ENCODE results near the gene CERS6. TPM values are rescaled to one million over a fixed set of nuclear protein-coding genes. Genes with fewer than 3 reads are reported as not detected.

CERS6 gene
- total RNA-seq, 1 experiment from 2014 or later = 45.9 TPM

DNA sequence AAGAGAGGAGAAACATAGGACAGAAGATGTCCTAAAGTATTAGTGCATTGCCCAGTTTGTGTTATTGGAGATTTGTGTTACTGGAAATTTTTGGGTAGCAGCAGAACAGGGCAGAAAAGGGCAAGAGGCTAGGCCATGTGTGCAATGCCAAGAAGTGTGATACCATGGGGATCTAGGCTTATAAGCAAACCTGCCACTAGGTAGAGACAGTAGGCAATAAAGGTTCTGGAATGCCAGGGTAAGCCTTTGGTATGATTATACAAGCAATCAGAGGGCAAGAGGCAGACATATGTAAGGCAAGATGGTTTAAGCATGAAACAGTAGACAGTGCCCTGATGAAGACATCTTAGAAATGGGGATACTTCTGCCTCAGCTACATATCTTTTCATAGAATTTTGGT lies 12.3 kb upstream of the CERS6 start:
- peaks cover 13% of the 10 kb centered on the region for H3K4me1 Mint-ChIP-seq (ENCODE audit: low read depth, unreplicated experiment)
- BruUV-seq (replicated peaks) = no TSS peak
- CTCF ChIA-PET = no interaction called here
- no peak overlapping the region for H3K4me3 Mint-ChIP-seq (ENCODE audit: low read depth, unreplicated experiment)
- peaks cover 6% of the 10 kb centered on the region for H3K9me3 Mint-ChIP-seq (ENCODE audit: low read depth, unreplicated experiment)
- DNase-seq = no peak
- H3K36me3 Mint-ChIP-seq (ENCODE audit: insufficient read depth, unreplicated experiment) = no peaks in the 10 kb centered on the region
- intact Hi-C loops (cut with micrococcal nuclease; ENCODE audit: unreplicated experiment) = no loop called here
- no peak for TF ChIP-seq CTCF (IDR thresholded peaks at IDR 0.05; ENCODE audit: unreplicated experiment)
- no peaks in the 10 kb centered on the region for H3K27me3 Mint-ChIP-seq (ENCODE audit: unreplicated experiment)
- no peak overlapping the region for H3K27ac Mint-ChIP-seq (ENCODE audit: unreplicated experiment)

GRCh38 chr2:168445960-168446359 lies 10.1 kb upstream of the CERS6 start:
- Mint-ChIP-seq H3K27ac (ENCODE audit: unreplicated experiment) (no peak overlapping the region), H3K4me3 (ENCODE audit: low read depth, unreplicated experiment) (no peak overlapping the region), H3K27me3 (ENCODE audit: unreplicated experiment) (no peaks in the 10 kb centered on the region), H3K36me3 (ENCODE audit: insufficient read depth, unreplicated experiment) (no peaks in the 10 kb centered on the region), H3K9me3 (ENCODE audit: low read depth, unreplicated experiment) (peaks cover 6% of the 10 kb centered on the region), H3K4me1 (ENCODE audit: low read depth, unreplicated experiment) (no peaks in the 10 kb centered on the region)
- BruUV-seq (replicated peaks) = no TSS peak
- DNase-seq = no peak
- intact Hi-C loops (cut with micrococcal nuclease; ENCODE audit: unreplicated experiment) = no loop called here
- TF ChIP-seq CTCF (IDR thresholded peaks at IDR 0.05; ENCODE audit: unreplicated experiment) = no peak
- CTCF ChIA-PET = interaction anchor here (0.7 kb wide), 1 partner anchor 246 kb away, joined by 5 read pairs; no protein-coding TSS in a partner anchor

DNA sequence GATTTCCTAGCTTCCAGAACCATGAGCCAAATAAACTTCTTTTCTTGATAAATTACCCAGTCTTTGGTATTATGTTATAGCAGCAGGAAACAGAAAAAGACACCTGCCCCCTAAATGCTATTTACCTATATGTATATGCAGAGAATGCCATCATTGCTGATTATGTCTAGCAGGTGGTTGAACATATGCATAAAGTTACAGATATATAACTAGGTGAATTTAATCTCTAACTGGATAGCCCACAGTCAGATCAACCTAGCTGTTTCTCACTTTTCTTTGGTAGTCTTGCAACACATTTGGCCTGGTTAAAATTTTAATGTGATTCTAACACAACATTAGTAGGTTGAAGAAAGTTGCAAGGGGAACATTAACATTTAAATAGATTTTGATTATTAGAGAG lies 7.1 kb upstream of the CERS6 start:
- Mint-ChIP-seq H3K4me3 (ENCODE audit: low read depth, unreplicated experiment) (no peak overlapping the region), H3K27ac (ENCODE audit: unreplicated experiment) (no peak overlapping the region), H3K9me3 (ENCODE audit: low read depth, unreplicated experiment) (peaks cover 6% of the 10 kb centered on the region), H3K4me1 (ENCODE audit: low read depth, unreplicated experiment) (no peaks in the 10 kb centered on the region), H3K36me3 (ENCODE audit: insufficient read depth, unreplicated experiment) (no peaks in the 10 kb centered on the region), H3K27me3 (ENCODE audit: unreplicated experiment) (no peaks in the 10 kb centered on the region)
- no TSS peak for BruUV-seq (replicated peaks)
- CTCF ChIA-PET = no interaction called here
- intact Hi-C loops (cut with micrococcal nuclease; ENCODE audit: unreplicated experiment) = no loop called here
- no peak for DNase-seq
- TF ChIP-seq CTCF (IDR thresholded peaks at IDR 0.05; ENCODE audit: unreplicated experiment) = no peak

GRCh38 chr2:168449419-168449818 lies 6.7 kb upstream of the CERS6 start:
- H3K4me3 Mint-ChIP-seq (ENCODE audit: low read depth, unreplicated experiment) = no peak overlapping the region
- CTCF ChIA-PET = no interaction called here
- H3K27ac Mint-ChIP-seq (ENCODE audit: unreplicated experiment) = no peak overlapping the region
- no peaks in the 10 kb centered on the region for H3K27me3 Mint-ChIP-seq (ENCODE audit: unreplicated experiment)
- DNase-seq = no peak
- BruUV-seq (replicated peaks) = no TSS peak
- H3K4me1 Mint-ChIP-seq (ENCODE audit: low read depth, unreplicated experiment) = no peaks in the 10 kb centered on the region
- intact Hi-C loops (cut with micrococcal nuclease; ENCODE audit: unreplicated experiment) = no loop called here
- H3K36me3 Mint-ChIP-seq (ENCODE audit: insufficient read depth, unreplicated experiment) = no peaks in the 10 kb centered on the region
- H3K9me3 Mint-ChIP-seq (ENCODE audit: low read depth, unreplicated experiment) = peaks cover 3% of the 10 kb centered on the region
- no peak for TF ChIP-seq CTCF (IDR thresholded peaks at IDR 0.05; ENCODE audit: unreplicated experiment)
